ENCODE data around the gene IQCH. TPM values are rescaled to one million over a fixed set of nuclear protein-coding genes. Genes with fewer than 3 reads are reported as not detected.
A peak's percentile ranks its signal among the peaks of the same experiment; 100 is the strongest.

IQCH gene
- total and polyA plus RNA-seq, 12 donors: 0.67 to 7.3 (median 2.9) TPM

GRCh38 chr15:67331676-67332075 lies 77.1 kb downstream of the IQCH start:
- TF ChIP-seq POLR2A (IDR thresholded peaks at IDR 0.05) (no peak), CTCF (IDR thresholded peaks at IDR 0.05) (no peak)
- no peaks in the 10 kb centered on the region for H3K4me1 ChIP-seq (replicated peaks in 1 of 2)
- intact Hi-C loops (cut with DNase I): no loop called here
- peaks cover 0 to 7% (median 0%) of the 10 kb centered on the region in 3 donors for H3K9me3 ChIP-seq (replicated peaks in 1 of 3)
- no peaks in the 10 kb centered on the region for H3K27me3 ChIP-seq
- H3K27ac ChIP-seq: no peak overlapping the region
- no peak overlapping the region for H3K4me3 ChIP-seq
- H3K36me3 ChIP-seq (replicated peaks in 1 of 2): no peaks in the 10 kb centered on the region
- peak in 3 of 7 donors; percentile 1 to 51 (median 13) for DNase-seq
- 53 to 75% (median 64%) methylated on average over 1 of the region's 1 CpG for WGBS, 4 donors

- Histone ChIP-seq H3K27me3 (no peaks in the 10 kb centered on the region), H3K27ac (no peak overlapping the region), H3K36me3 (replicated peaks in 1 of 2) (no peaks in the 10 kb centered on the region), H3K9me3 (replicated peaks in 1 of 3) (no peaks in the 10 kb centered on the region), H3K4me3 (no peak overlapping the region), H3K4me1 (replicated peaks in 1 of 2) (no peaks in the 10 kb centered on the region)
- WGBS, 4 donors: 79 to 84% (median 82%) methylated on average over 4 of the region's 4 CpGs
- intact Hi-C loops (cut with DNase I): no loop called here
- DNase-seq: no peak
- TF ChIP-seq POLR2A (IDR thresholded peaks at IDR 0.05) (no peak), CTCF (IDR thresholded peaks at IDR 0.05) (no peak)
These were observed 80.4 kb downstream of the IQCH start for GRCh38 chr15:67335026-67335425.

- intact Hi-C loops (cut with DNase I): no loop called here
- 92 to 97% (median 93%) methylated on average over 2 of the region's 2 CpGs for WGBS, 4 donors
These were observed 81.1 kb downstream of the IQCH start for GRCh38 chr15:67335534-67336222.

GRCh38 chr15:67340630-67341029 lies 86.0 kb downstream of the IQCH start:
- H3K4me3 ChIP-seq: no peak overlapping the region
- intact Hi-C loops (cut with DNase I): no loop called here
- no peaks in the 10 kb centered on the region for H3K36me3 ChIP-seq (replicated peaks in 1 of 2)
- H3K27me3 ChIP-seq: no peaks in the 10 kb centered on the region
- TF ChIP-seq POLR2A (IDR thresholded peaks at IDR 0.05) (no peak), CTCF (IDR thresholded peaks at IDR 0.05) (no peak)
- no peak for DNase-seq
- no peaks in the 10 kb centered on the region for H3K9me3 ChIP-seq (replicated peaks in 1 of 3)
- H3K4me1 ChIP-seq (replicated peaks in 1 of 2): no peaks in the 10 kb centered on the region
- H3K27ac ChIP-seq: no peak overlapping the region
- WGBS, 4 donors: 81 to 86% (median 84%) methylated on average over 4 of the region's 4 CpGs

More at GRCh38 chr15:67335534-67336222, 81.1 kb downstream of the IQCH start:
- Histone ChIP-seq H3K4me3 (no peak overlapping the region), H3K27ac (no peak overlapping the region), H3K27me3 (no peaks in the 10 kb centered on the region), H3K36me3 (replicated peaks in 1 of 2) (no peaks in the 10 kb centered on the region), H3K4me1 (replicated peaks in 1 of 2) (no peaks in the 10 kb centered on the region), H3K9me3 (replicated peaks in 1 of 3) (no peaks in the 10 kb centered on the region)
- TF ChIP-seq POLR2A (IDR thresholded peaks at IDR 0.05) (no peak), CTCF (IDR thresholded peaks at IDR 0.05) (no peak)
- no peak for DNase-seq
